Smooth muscle cell (in vitro differentiated cells): ENCODE results near the gene GFI1. TPM values are rescaled to one million over a fixed set of nuclear protein-coding genes. Genes with fewer than 3 reads are reported as not detected.
"Not testable (repeated sequence)": the region's sequence is repeated elsewhere in the genome, so short reads cannot be mapped to it uniquely, and the experiment has no call there.

Experiments
- DNase-seq: peaks from one replicate; lab custom pipeline; 2025; ENCODE audit not compliant: unreplicated experiment; lab: John Stamatoyannopoulos, UW
- H2AFZ ChIP-seq: fragments of 200-600 bp; sonication (generic); 2 replicates; pipeline ENCODE4 v1.6.0; 2016; ENCODE audit warnings: antibody characterized with exemption, low read depth, mild to moderate bottlenecking
- H3F3A ChIP-seq: fragments of 200-600 bp; sonication (generic); 2 replicates; pipeline ENCODE4 v1.6.0; 2017; ENCODE audit warnings: antibody characterized with exemption, low read depth
- H3K27ac ChIP-seq: fragments of 200-600 bp; sonication (generic); 2 replicates; pipeline ENCODE4 v1.5.1; 2016; ENCODE audit warnings: low read depth, mild to moderate bottlenecking
- H3K27me3 ChIP-seq: fragments of 200-600 bp; sonication (generic); 2 replicates; pipeline ENCODE4 v1.6.1; 2016; ENCODE audit warnings: low read depth, mild to moderate bottlenecking
- H3K36me3 ChIP-seq: fragments of 200-600 bp; sonication (generic); 2 replicates; pipeline ENCODE4 v1.5.1; 2016; ENCODE audit warnings: low read depth
- H3K4me1 ChIP-seq: fragments of 200-600 bp; sonication (generic); 2 replicates; pipeline ENCODE4 v1.5.1; 2016; ENCODE audit warnings: low read depth
- H3K4me2 ChIP-seq: fragments of 200-600 bp; sonication (generic); 2 replicates; pipeline ENCODE4 v1.6.0; 2016; ENCODE audit warnings: mild to moderate bottlenecking
- H3K4me3 ChIP-seq: fragments of 200-600 bp; sonication (generic); 2 replicates; pipeline ENCODE4 v1.5.1; 2016; ENCODE audit warnings: mild to moderate bottlenecking
- H3K79me2 ChIP-seq: fragments of 200-600 bp; sonication (generic); 2 replicates; pipeline ENCODE4 v1.6.0; 2016; ENCODE audit warnings: low read depth, mild to moderate bottlenecking
- H3K9ac ChIP-seq: fragments of 200-600 bp; sonication (generic); 2 replicates; pipeline ENCODE4 v1.6.0; 2016; ENCODE audit warnings: low read depth
- H3K9me3 ChIP-seq: fragments of 200-600 bp; sonication (generic); replicated peaks from 2 replicates; pipeline ENCODE4 v1.5.1; 2016; ENCODE audit warnings: low read depth
- H4K20me1 ChIP-seq: fragments of 200-600 bp; sonication (generic); 2 replicates; pipeline ENCODE4 v1.6.0; 2016; ENCODE audit warnings: low read depth
- WGBS: methylation state at CpG from one replicate; pipeline ENCODE4 v1.1.7; 2016; ENCODE audit warnings: low lambda C conversion rate; 5-methylcytosine and 5-hydroxymethylcytosine counted together
- polyA plus RNA-seq: library from polyadenylated mRNA; unstranded; fragments of >200 nt; fragmentation: Nextera tagmentation; extraction: Ambion mirVana; gene quantifications from 2 replicates; pipeline ENCODE4 v1.2.1, GENCODE V29; 2016
- total RNA-seq: library from RNA; depleted of rRNA; stranded (reverse); fragments of >200 nt; gene quantifications from 2 replicates; pipeline ENCODE4 v1.2.3, GENCODE V29; 2014
- TF ChIP-seq, protein P1 (sequence below): fragments of 200-600 bp; sonication (generic); IDR thresholded peaks from 2 replicates; pipeline ENCODE4 v1.5.1; 2017; ENCODE audit warnings: borderline replicate concordance, mild to moderate bottlenecking, antibody characterized with exemption; ENCODE audit not compliant: insufficient read depth, poor library complexity, severe bottlenecking

GFI1 gene
- total and polyA plus RNA-seq, 2 experiments from 2014 or later: 0.40 TPM; not detected in 1

DNA sequence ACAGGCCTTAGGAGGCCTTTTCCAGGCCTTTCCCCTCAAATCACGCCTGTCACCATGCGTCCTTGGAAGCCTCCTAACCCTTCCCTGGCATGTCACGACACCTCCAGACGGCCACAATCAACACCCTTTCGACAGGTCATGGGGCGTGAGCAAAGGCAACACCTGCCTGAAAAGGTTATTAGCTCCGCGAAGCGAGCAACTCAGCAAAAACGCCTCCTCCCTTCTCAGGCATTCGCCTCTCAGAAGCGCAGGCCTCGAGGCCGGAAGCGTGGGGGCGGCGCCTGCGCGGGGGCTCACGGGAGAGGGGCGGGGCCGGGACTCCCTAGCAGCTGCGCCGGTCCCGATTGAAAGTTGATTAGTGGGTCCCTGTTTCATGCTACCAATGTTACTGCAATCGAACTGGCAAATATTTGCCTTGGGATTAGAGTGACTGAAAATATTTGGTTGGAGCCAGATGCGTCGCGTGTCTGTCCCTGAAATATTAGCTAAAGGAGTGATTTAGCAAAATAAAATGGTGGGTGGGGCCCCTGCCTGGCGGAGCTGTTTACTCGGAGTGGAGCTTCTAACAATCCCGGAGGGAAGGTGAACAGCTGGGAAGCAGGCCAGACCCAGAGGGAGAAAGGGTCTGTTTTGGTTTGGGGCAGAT lies 44.9 kb downstream of the GFI1 start:
- 72% methylated on average over 31 of the region's 32 CpGs for WGBS
- TF ChIP-seq, protein P1, sequence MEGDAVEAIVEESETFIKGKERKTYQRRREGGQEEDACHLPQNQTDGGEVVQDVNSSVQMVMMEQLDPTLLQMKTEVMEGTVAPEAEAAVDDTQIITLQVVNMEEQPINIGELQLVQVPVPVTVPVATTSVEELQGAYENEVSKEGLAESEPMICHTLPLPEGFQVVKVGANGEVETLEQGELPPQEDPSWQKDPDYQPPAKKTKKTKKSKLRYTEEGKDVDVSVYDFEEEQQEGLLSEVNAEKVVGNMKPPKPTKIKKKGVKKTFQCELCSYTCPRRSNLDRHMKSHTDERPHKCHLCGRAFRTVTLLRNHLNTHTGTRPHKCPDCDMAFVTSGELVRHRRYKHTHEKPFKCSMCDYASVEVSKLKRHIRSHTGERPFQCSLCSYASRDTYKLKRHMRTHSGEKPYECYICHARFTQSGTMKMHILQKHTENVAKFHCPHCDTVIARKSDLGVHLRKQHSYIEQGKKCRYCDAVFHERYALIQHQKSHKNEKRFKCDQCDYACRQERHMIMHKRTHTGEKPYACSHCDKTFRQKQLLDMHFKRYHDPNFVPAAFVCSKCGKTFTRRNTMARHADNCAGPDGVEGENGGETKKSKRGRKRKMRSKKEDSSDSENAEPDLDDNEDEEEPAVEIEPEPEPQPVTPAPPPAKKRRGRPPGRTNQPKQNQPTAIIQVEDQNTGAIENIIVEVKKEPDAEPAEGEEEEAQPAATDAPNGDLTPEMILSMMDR: no peak
- DNase-seq: no peak

DNA sequence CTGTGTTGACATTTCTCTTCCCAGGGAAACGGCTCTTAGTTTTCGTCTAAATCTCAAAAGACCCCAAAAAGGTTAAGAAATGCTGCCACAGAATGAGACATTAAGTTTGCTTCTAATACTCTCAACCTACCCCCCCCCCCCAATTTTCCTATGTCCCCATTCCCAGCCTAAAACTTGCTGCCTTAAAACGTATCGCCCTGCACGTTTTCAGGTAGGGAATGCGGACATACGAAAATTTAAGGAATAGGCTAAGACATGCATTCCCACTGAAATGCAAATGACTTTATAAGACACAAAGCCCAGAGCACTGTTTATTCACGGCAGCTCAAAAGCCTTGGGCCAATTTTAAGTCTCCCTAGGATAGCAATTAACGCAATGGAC lies 45.4 kb downstream of the GFI1 start:
- TF ChIP-seq, protein P1: no peak
- no peaks in the 10 kb centered on the region for H3K36me3 ChIP-seq
- no peak overlapping the region for H3K4me3 ChIP-seq
- H3K4me1 ChIP-seq: peaks cover 10% of the 10 kb centered on the region
- no peak overlapping the region for H2AFZ ChIP-seq
- H3K79me2 ChIP-seq: no peaks in the 10 kb centered on the region
- 92% methylated on average over 9 of the region's 9 CpGs for WGBS
- H3K27me3 ChIP-seq: no peaks in the 10 kb centered on the region
- H4K20me1 ChIP-seq: no peaks in the 10 kb centered on the region
- H3K9me3 ChIP-seq: no peaks in the 10 kb centered on the region
- H3F3A ChIP-seq: no peaks in the 10 kb centered on the region
- H3K27ac ChIP-seq: no peak overlapping the region
- H3K9ac ChIP-seq: no peak overlapping the region
- no peak for DNase-seq
- no peak overlapping the region for H3K4me2 ChIP-seq

More for the DNA sequence above, 44.9 kb downstream of the GFI1 start:
- Histone ChIP-seq H3K27me3 (no peaks in the 10 kb centered on the region), H3K79me2 (no peaks in the 10 kb centered on the region), H3K4me1 (peaks cover 13% of the 10 kb centered on the region), H3K27ac (no peak overlapping the region), H3K9ac (no peak overlapping the region), H3F3A (no peaks in the 10 kb centered on the region), H3K4me3 (peak overlapping the region; percentile 13), H3K36me3 (no peaks in the 10 kb centered on the region), H3K4me2 (no peak overlapping the region), H2AFZ (no peak overlapping the region), H4K20me1 (no peaks in the 10 kb centered on the region), H3K9me3 (no peaks in the 10 kb centered on the region)

DNA sequence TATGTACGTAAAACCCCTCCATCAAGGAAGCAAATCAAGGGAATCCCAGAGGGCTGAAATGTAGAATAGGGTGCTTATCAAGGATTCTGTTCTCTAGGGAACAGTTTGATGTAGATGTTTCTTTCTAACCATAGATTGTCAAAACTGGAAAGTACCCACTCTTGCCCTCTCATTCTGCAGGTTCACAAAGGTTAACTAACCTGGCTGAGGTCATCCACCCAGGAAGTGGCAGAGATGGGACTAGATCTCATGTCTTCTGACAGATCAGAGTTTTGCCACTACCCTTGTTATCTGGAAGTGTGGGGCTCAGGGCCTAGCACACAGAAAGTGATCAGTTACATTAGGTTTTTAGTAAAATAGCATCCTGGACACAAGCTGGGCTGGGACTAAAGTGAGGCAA lies 47.4 kb downstream of the GFI1 start:
- Histone ChIP-seq H3K4me2 (no peak overlapping the region), H3K4me1 (peaks cover 2% of the 10 kb centered on the region), H3K27ac (no peak overlapping the region), H3K9me3 (no peaks in the 10 kb centered on the region), H2AFZ (no peak overlapping the region), H3K9ac (no peak overlapping the region), H3K4me3 (no peak overlapping the region), H3F3A (no peaks in the 10 kb centered on the region), H3K27me3 (no peaks in the 10 kb centered on the region), H4K20me1 (no peaks in the 10 kb centered on the region), H3K36me3 (no peaks in the 10 kb centered on the region), H3K79me2 (no peaks in the 10 kb centered on the region)
- TF ChIP-seq, protein P1: no peak
- no peak for DNase-seq
- 93% methylated on average over 1 of the region's 1 CpG for WGBS

DNA sequence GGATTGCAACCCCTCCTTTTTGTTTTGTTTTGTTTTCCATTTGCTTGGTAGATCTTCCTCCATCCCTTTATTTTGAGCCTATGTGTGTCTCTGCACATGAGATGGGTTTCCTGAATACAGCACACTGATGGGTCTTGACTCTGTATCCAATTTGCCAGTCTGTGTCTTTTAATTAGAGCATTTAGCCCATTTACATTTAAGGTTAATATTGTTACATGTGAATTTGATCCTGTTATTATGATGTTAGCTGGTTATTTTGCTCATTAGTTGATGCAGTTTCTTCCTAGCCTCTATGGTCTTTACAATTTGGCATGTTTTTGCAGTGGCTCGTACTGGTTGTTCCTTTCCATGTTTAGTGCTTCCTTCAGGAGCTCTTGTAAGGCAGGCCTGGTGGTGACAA lies 52.2 kb downstream of the GFI1 start:
- not testable (repeated sequence) for H4K20me1 ChIP-seq, H2AFZ ChIP-seq, DNase-seq, H3F3A ChIP-seq, H3K4me3 ChIP-seq, H3K4me2 ChIP-seq, H3K27me3 ChIP-seq, H3K36me3 ChIP-seq, H3K4me1 ChIP-seq, H3K27ac ChIP-seq, H3K9me3 ChIP-seq, H3K9ac ChIP-seq, H3K79me2 ChIP-seq
- WGBS: 44% methylated on average over 1 of the region's 1 CpG
